Measurements from ENCODE around the gene CXCR6. TPM values are rescaled to one million over a fixed set of nuclear protein-coding genes. Genes with fewer than 3 reads are reported as not detected.

The CXCR6 gene
- total and polyA plus RNA-seq, 2 of the 13 experiments (the other 11 are each of a cell fraction or from before 2014, with no cell fraction given) = not detected

DNA sequence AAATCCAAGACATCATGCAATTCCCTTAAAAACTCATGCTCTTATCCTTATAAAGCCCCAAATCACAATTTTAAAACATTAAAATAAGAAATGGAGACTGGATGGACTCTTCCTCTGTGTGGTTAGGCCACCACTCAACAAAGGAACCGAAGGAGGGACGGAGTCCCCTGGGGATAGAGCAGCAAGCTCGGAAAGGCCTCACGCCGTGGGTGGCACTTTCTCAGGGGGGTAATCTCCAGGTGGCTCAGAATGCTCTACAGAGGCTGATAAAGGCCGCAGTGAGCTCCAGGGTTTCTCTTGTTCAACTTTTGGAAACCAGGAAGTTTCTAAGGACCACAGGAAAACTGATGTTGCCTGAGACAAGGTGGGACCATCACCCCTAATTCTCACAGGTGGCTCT, 33.7 kb upstream of the CXCR6 start:
- in situ Hi-C loops (cut with HindIII; ENCODE audit: extremely low pct_ligation_motif_present, low pct_unique_long_range_greater_than_20kb) (loop anchor here (25.0 kb wide), 1 partner anchor 672 kb away; the partner anchor contains the start of gene TMEM158), intact Hi-C loops (cut with micrococcal nuclease; ENCODE audit: unreplicated experiment) (no loop called here)
- Histone ChIP-seq H3K4me3 (replicated peaks in 1 of 3; ENCODE audit: insufficient read depth in 1 of 3, low read depth in 2 of 3, low read length in 3 of 3) (no peak overlapping the region), H3K9me3 (ENCODE audit: low read length) (no peaks in the 10 kb centered on the region), H3K4me2 (ENCODE audit: low read depth, low read length) (no peak overlapping the region), H3K27ac (ENCODE audit: extremely low read length, insufficient read depth, low read length) (no peak overlapping the region), H4K20me1 (ENCODE audit: insufficient read depth, low read length) (no peaks in the 10 kb centered on the region), H3K36me3 (replicated peaks in 1 of 2; ENCODE audit: control insufficient read depth in 1 of 2, insufficient read depth in 2 of 2, low read length in 2 of 2) (no peaks in the 10 kb centered on the region), H3K9ac (ENCODE audit: insufficient read depth, low read depth, low read length) (no peak overlapping the region), H3K27me3 (ENCODE audit: control insufficient read depth in 1 of 2, insufficient read depth in 2 of 2, low read length in 2 of 2) (no peaks in the 10 kb centered on the region), H3K79me2 (ENCODE audit: insufficient read depth, low read length) (no peaks in the 10 kb centered on the region), H2AFZ (ENCODE audit: low read length) (no peak overlapping the region), H3K4me1 (ENCODE audit: insufficient read depth, low read length) (peaks cover 8% of the 10 kb centered on the region; the same call in 1 of the 2 replicates)
- BruUV-seq (replicated peaks) = no TSS peak
- WGBS (ENCODE audit: low lambda C conversion rate) = 70% methylated on average over 6 of the region's 6 CpGs
- ChIA-PET POLR2A (no interaction called here), CTCF (ENCODE audit: low intra/inter-chr PET ratio, low total read pairs) (no interaction called here)
- no peak for ATAC-seq
- FAIRE-seq = no peak
- no peak for DNase-seq (ENCODE audit: low spot score)
- TF ChIP-seq, protein P1, sequence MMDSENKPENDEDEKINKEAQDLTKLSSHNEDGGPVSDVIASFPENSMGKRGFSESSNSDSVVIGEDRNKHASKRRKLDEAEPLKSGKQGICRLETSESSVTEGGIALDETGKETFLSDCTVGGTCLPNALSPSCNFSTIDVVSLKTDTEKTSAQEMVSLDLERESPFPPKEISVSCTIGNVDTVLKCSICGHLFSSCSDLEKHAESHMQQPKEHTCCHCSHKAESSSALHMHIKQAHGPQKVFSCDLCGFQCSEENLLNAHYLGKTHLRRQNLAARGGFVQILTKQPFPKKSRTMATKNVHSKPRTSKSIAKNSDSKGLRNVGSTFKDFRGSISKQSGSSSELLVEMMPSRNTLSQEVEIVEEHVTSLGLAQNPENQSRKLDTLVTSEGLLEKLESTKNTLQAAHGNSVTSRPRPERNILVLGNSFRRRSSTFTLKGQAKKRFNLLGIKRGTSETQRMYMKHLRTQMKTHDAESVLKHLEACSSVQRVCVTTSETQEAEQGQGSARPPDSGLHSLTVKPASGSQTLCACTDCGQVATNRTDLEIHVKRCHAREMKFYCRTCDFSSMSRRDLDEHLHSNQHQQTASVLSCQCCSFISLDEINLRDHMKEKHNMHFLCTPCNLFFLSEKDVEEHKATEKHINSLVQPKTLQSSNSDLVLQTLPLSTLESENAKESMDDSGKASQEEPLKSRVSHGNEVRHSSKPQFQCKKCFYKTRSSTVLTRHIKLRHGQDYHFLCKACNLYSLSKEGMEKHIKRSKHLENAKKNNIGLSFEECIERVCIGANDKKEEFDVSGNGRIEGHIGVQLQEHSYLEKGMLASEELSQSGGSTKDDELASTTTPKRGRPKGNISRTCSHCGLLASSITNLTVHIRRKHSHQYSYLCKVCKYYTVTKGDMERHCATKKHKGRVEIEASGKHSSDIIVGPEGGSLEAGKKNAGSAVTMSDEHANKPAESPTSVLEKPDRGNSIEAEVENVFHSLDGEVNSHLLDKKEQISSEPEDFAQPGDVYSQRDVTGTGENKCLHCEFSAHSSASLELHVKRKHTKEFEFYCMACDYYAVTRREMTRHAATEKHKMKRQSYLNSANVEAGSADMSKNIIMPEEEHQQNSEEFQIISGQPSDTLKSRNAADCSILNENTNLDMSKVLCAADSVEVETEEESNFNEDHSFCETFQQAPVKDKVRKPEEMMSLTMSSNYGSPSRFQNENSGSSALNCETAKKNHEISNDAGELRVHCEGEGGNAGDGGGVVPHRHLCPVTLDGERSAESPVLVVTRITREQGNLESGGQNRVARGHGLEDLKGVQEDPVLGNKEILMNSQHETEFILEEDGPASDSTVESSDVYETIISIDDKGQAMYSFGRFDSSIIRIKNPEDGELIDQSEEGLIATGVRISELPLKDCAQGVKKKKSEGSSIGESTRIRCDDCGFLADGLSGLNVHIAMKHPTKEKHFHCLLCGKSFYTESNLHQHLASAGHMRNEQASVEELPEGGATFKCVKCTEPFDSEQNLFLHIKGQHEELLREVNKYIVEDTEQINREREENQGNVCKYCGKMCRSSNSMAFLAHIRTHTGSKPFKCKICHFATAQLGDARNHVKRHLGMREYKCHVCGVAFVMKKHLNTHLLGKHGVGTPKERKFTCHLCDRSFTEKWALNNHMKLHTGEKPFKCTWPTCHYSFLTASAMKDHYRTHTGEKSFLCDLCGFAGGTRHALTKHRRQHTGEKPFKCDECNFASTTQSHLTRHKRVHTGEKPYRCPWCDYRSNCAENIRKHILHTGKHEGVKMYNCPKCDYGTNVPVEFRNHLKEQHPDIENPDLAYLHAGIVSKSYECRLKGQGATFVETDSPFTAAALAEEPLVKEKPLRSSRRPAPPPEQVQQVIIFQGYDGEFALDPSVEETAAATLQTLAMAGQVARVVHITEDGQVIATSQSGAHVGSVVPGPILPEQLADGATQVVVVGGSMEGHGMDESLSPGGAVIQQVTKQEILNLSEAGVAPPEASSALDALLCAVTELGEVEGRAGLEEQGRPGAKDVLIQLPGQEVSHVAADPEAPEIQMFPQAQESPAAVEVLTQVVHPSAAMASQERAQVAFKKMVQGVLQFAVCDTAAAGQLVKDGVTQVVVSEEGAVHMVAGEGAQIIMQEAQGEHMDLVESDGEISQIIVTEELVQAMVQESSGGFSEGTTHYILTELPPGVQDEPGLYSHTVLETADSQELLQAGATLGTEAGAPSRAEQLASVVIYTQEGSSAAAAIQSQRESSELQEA (CRISPR knock-in tag; IDR thresholded peaks at IDR 0.05; ENCODE audit: not compliant biosample characterization) = no peak
- TF ChIP-seq, protein P2, sequence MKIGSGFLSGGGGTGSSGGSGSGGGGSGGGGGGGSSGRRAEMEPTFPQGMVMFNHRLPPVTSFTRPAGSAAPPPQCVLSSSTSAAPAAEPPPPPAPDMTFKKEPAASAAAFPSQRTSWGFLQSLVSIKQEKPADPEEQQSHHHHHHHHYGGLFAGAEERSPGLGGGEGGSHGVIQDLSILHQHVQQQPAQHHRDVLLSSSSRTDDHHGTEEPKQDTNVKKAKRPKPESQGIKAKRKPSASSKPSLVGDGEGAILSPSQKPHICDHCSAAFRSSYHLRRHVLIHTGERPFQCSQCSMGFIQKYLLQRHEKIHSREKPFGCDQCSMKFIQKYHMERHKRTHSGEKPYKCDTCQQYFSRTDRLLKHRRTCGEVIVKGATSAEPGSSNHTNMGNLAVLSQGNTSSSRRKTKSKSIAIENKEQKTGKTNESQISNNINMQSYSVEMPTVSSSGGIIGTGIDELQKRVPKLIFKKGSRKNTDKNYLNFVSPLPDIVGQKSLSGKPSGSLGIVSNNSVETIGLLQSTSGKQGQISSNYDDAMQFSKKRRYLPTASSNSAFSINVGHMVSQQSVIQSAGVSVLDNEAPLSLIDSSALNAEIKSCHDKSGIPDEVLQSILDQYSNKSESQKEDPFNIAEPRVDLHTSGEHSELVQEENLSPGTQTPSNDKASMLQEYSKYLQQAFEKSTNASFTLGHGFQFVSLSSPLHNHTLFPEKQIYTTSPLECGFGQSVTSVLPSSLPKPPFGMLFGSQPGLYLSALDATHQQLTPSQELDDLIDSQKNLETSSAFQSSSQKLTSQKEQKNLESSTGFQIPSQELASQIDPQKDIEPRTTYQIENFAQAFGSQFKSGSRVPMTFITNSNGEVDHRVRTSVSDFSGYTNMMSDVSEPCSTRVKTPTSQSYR (CRISPR knock-in tag; IDR thresholded peaks at IDR 0.05; ENCODE audit: borderline replicate concordance) = no peak
- TF ChIP-seq ZNF564 (CRISPR knock-in tag; IDR thresholded peaks at IDR 0.05) (no peak), ZNF225 (CRISPR knock-in tag; IDR thresholded peaks at IDR 0.05) (no peak), FOXO1 (CRISPR knock-in tag; IDR thresholded peaks at IDR 0.05) (no peak), HNF4A (CRISPR knock-in tag; IDR thresholded peaks at IDR 0.05) (no peak), ZNF572 (CRISPR knock-in tag; IDR thresholded peaks at IDR 0.05) (no peak)
- TF ChIP-seq, protein P3, sequence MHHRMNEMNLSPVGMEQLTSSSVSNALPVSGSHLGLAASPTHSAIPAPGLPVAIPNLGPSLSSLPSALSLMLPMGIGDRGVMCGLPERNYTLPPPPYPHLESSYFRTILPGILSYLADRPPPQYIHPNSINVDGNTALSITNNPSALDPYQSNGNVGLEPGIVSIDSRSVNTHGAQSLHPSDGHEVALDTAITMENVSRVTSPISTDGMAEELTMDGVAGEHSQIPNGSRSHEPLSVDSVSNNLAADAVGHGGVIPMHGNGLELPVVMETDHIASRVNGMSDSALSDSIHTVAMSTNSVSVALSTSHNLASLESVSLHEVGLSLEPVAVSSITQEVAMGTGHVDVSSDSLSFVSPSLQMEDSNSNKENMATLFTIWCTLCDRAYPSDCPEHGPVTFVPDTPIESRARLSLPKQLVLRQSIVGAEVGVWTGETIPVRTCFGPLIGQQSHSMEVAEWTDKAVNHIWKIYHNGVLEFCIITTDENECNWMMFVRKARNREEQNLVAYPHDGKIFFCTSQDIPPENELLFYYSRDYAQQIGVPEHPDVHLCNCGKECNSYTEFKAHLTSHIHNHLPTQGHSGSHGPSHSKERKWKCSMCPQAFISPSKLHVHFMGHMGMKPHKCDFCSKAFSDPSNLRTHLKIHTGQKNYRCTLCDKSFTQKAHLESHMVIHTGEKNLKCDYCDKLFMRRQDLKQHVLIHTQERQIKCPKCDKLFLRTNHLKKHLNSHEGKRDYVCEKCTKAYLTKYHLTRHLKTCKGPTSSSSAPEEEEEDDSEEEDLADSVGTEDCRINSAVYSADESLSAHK (CRISPR knock-in tag; IDR thresholded peaks at IDR 0.05; ENCODE audit: borderline replicate concordance) = no peak
- TF ChIP-seq, protein P4, sequence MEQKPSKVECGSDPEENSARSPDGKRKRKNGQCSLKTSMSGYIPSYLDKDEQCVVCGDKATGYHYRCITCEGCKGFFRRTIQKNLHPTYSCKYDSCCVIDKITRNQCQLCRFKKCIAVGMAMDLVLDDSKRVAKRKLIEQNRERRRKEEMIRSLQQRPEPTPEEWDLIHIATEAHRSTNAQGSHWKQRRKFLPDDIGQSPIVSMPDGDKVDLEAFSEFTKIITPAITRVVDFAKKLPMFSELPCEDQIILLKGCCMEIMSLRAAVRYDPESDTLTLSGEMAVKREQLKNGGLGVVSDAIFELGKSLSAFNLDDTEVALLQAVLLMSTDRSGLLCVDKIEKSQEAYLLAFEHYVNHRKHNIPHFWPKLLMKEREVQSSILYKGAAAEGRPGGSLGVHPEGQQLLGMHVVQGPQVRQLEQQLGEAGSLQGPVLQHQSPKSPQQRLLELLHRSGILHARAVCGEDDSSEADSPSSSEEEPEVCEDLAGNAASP (CRISPR knock-in tag; IDR thresholded peaks at IDR 0.05; ENCODE audit: borderline replicate concordance) = no peak
